ENCODE measurements around the gene COL3A1.

COL3A1 gene

GRCh38 chr2:188993247-188993646, 19.1 kb downstream of the COL3A1 start:
- no peak overlapping the region for H3K4me3 ChIP-seq (replicated peaks; ENCODE audit: low read depth, low read length)
- no peak for DNase-seq (ENCODE audit: extremely low read depth, low read depth)
- no peak for TF ChIP-seq CTCF (IDR thresholded peaks at IDR 0.05; ENCODE audit: low read depth, low read length, missing control alignments)

- no peak for TF ChIP-seq CTCF (IDR thresholded peaks at IDR 0.05; ENCODE audit: low read depth, low read length, missing control alignments)
- no peak for DNase-seq (ENCODE audit: extremely low read depth, low read depth)
- H3K4me3 ChIP-seq (replicated peaks; ENCODE audit: low read depth, low read length) = no peak overlapping the region
Observed at GRCh38 chr2:188997263-188997662, 23.1 kb downstream of the COL3A1 start.

- no peak overlapping the region for H3K4me3 ChIP-seq (replicated peaks; ENCODE audit: low read depth, low read length)
- no peak for TF ChIP-seq CTCF (IDR thresholded peaks at IDR 0.05; ENCODE audit: low read depth, low read length, missing control alignments)
Observed at GRCh38 chr2:189000221-189000620, 26.0 kb downstream of the COL3A1 start.

GRCh38 chr2:189002079-189002478, 27.9 kb downstream of the COL3A1 start:
- H3K4me3 ChIP-seq (replicated peaks; ENCODE audit: low read depth, low read length) = no peak overlapping the region
- no peak for DNase-seq (ENCODE audit: extremely low read depth, low read depth)
- no peak for TF ChIP-seq CTCF (IDR thresholded peaks at IDR 0.05; ENCODE audit: low read depth, low read length, missing control alignments)

More at GRCh38 chr2:189000221-189000620, 26.0 kb downstream of the COL3A1 start:
- no peak for DNase-seq (ENCODE audit: extremely low read depth, low read depth)

GRCh38 chr2:189008555-189009262, 34.5 kb downstream of the COL3A1 start:
- no peak for DNase-seq (ENCODE audit: extremely low read depth, low read depth)
- no peak for TF ChIP-seq CTCF (IDR thresholded peaks at IDR 0.05; ENCODE audit: low read depth, low read length, missing control alignments)
- H3K4me3 ChIP-seq (replicated peaks; ENCODE audit: low read depth, low read length) = no peak overlapping the region

GRCh38 chr2:189010536-189010935, 36.4 kb downstream of the COL3A1 start:
- TF ChIP-seq CTCF (IDR thresholded peaks at IDR 0.05; ENCODE audit: low read depth, low read length, missing control alignments) = no peak
- no peak overlapping the region for H3K4me3 ChIP-seq (replicated peaks; ENCODE audit: low read depth, low read length)
- DNase-seq (ENCODE audit: extremely low read depth, low read depth) = no peak

GRCh38 chr2:189012351-189012750, 38.2 kb downstream of the COL3A1 start:
- no peak for DNase-seq (ENCODE audit: extremely low read depth, low read depth)
- H3K4me3 ChIP-seq (replicated peaks; ENCODE audit: low read depth, low read length) = no peak overlapping the region
- no peak for TF ChIP-seq CTCF (IDR thresholded peaks at IDR 0.05; ENCODE audit: low read depth, low read length, missing control alignments)
